Hepatocyte (in vitro differentiated cells): ENCODE results near the gene AGFG2. TPM values are rescaled to one million over a fixed set of nuclear protein-coding genes. Genes with fewer than 3 reads are reported as not detected.
"Not testable (repeated sequence)": the region's sequence is repeated elsewhere in the genome, so short reads cannot be mapped to it uniquely, and the experiment has no call there.

ENCODE experiments used
- DNase-seq: peaks from one replicate; pipeline ENCODE4 v3.0.0-alpha.2; 2016; ENCODE audit warnings: low spot score
- H2AFZ ChIP-seq: fragments of 200-600 bp; sonication (generic); 2 replicates; pipeline ENCODE4 v1.6.0; 2016; ENCODE audit warnings: antibody characterized with exemption, mild to moderate bottlenecking
- H3K27ac ChIP-seq: fragments of 200-600 bp; sonication (generic); 2 replicates; pipeline ENCODE4 v1.5.1; 2016; ENCODE audit warnings: mild to moderate bottlenecking
- H3K27me3 ChIP-seq: fragments of 200-600 bp; sonication (generic); 2 replicates; pipeline ENCODE4 v1.6.1; 2016
- H3K36me3 ChIP-seq: fragments of 200-600 bp; sonication (generic); replicated peaks from 2 replicates; pipeline ENCODE4 v1.5.1; 2016; ENCODE audit warnings: low read depth; ENCODE audit not compliant: insufficient read depth
- H3K4me1 ChIP-seq: fragments of 200-600 bp; sonication (generic); 2 replicates; pipeline ENCODE4 v1.5.1; 2016; ENCODE audit warnings: mild to moderate bottlenecking, moderate library complexity; ENCODE audit not compliant: insufficient read depth
- H3K4me2 ChIP-seq: fragments of 200-600 bp; sonication (generic); 2 replicates; pipeline ENCODE4 v1.6.0; 2016
- H3K4me3 ChIP-seq: fragments of 200-600 bp; sonication (generic); 2 replicates; pipeline ENCODE4 v1.5.1; 2016; ENCODE audit warnings: mild to moderate bottlenecking
- H3K79me2 ChIP-seq: fragments of 200-600 bp; sonication (generic); 2 replicates; pipeline ENCODE4 v1.6.0; 2017; ENCODE audit warnings: mild to moderate bottlenecking
- H3K9me2 ChIP-seq: fragments of 200-600 bp; sonication (generic); replicated peaks from 2 replicates; pipeline ENCODE4 v1.6.0; 2017; ENCODE audit warnings: mild to moderate bottlenecking; ENCODE audit not compliant: insufficient read depth
- H3K9me3 ChIP-seq: fragments of 200-600 bp; sonication (generic); 2 replicates; pipeline ENCODE4 v1.5.1; 2016; ENCODE audit warnings: low read depth, mild to moderate bottlenecking
- H4K20me1 ChIP-seq: fragments of 200-600 bp; sonication (generic); 2 replicates; pipeline ENCODE4 v1.6.0; 2016; ENCODE audit warnings: mild to moderate bottlenecking; ENCODE audit not compliant: insufficient read depth, poor library complexity, severe bottlenecking
- CTCF ChIP-seq: fragments of 200-600 bp; sonication (generic); IDR thresholded peaks from 2 replicates; pipeline ENCODE4 v1.5.1; 2016; ENCODE audit warnings: antibody characterized with exemption, mild to moderate bottlenecking; ENCODE audit not compliant: poor library complexity
- EZH2 ChIP-seq: fragments of 200-600 bp; sonication (generic); IDR thresholded peaks from 2 replicates; pipeline ENCODE4 v1.6.1; 2016; ENCODE audit warnings: antibody characterized with exemption, mild to moderate bottlenecking, borderline replicate concordance
- EZH2phosphoT487 ChIP-seq: fragments of 200-600 bp; sonication (generic); IDR thresholded peaks from one replicate; pipeline ENCODE4 v1.6.1; 2018; ENCODE audit warnings: antibody characterized with exemption, mild to moderate bottlenecking, low read depth, moderate library complexity; ENCODE audit not compliant: unreplicated experiment, severe bottlenecking
- WGBS: methylation state at CpG from one replicate; pipeline ENCODE4 v1.1.6; 2016; ENCODE audit warnings: low lambda C conversion rate; ENCODE audit errors: missing lambda C conversion rate; 5-methylcytosine and 5-hydroxymethylcytosine counted together
- polyA plus RNA-seq: library from polyadenylated mRNA; unstranded; fragments of >200 nt; fragmentation: Nextera tagmentation; extraction: Ambion mirVana; gene quantifications from 2 replicates; pipeline ENCODE4 v1.2.1, GENCODE V29; 2016
- total RNA-seq: library from RNA; depleted of rRNA; stranded (reverse); fragments of >200 nt; gene quantifications from 2 replicates; pipeline ENCODE4 v1.2.3, GENCODE V29; 2014

The AGFG2 gene
- total and polyA plus RNA-seq, 2 experiments from 2014 or later: 32.8 to 53.7 TPM

GRCh38 chr7:100496509-100496908, 42.5 kb upstream of the AGFG2 start:
- TF ChIP-seq CTCF: no peak
- TF ChIP-seq EZH2: no peak
- no peak for TF ChIP-seq EZH2phosphoT487
- Histone ChIP-seq H3K4me3 (no peak overlapping the region), H4K20me1 (no peaks in the 10 kb centered on the region), H3K4me1 (peaks cover 5% of the 10 kb centered on the region), H3K27me3 (no peaks in the 10 kb centered on the region), H3K9me3 (no peaks in the 10 kb centered on the region), H3K36me3 (no peaks in the 10 kb centered on the region), H2AFZ (no peak overlapping the region), H3K79me2 (no peaks in the 10 kb centered on the region), H3K4me2 (no peak overlapping the region), H3K27ac (no peak overlapping the region), H3K9me2 (no peaks in the 10 kb centered on the region)
- DNase-seq: no peak
- WGBS: 89% methylated on average over 6 of the region's 6 CpGs

- H3K4me3 ChIP-seq, H3K36me3 ChIP-seq, H3K4me1 ChIP-seq, H2AFZ ChIP-seq, H4K20me1 ChIP-seq, H3K4me2 ChIP-seq, H3K27me3 ChIP-seq, H3K9me3 ChIP-seq, H3K9me2 ChIP-seq, DNase-seq, H3K79me2 ChIP-seq, H3K27ac ChIP-seq: not testable (repeated sequence)
- 93% methylated on average over 2 of the region's 2 CpGs for WGBS
These were observed 38.3 kb upstream of the AGFG2 start for GRCh38 chr7:100500743-100501142.

GRCh38 chr7:100504031-100504430, 35.0 kb upstream of the AGFG2 start:
- peak overlapping the region; percentile 47 for H3K27ac ChIP-seq
- H3K9me2 ChIP-seq, H3K36me3 ChIP-seq, H3K9me3 ChIP-seq, H3K4me3 ChIP-seq, H3K4me2 ChIP-seq, DNase-seq, H3K27me3 ChIP-seq, H3K4me1 ChIP-seq, H2AFZ ChIP-seq, H3K79me2 ChIP-seq, H4K20me1 ChIP-seq: not testable (repeated sequence)
- 90% methylated on average over 3 of the region's 3 CpGs for whole genome bisulfite sequencing

DNA sequence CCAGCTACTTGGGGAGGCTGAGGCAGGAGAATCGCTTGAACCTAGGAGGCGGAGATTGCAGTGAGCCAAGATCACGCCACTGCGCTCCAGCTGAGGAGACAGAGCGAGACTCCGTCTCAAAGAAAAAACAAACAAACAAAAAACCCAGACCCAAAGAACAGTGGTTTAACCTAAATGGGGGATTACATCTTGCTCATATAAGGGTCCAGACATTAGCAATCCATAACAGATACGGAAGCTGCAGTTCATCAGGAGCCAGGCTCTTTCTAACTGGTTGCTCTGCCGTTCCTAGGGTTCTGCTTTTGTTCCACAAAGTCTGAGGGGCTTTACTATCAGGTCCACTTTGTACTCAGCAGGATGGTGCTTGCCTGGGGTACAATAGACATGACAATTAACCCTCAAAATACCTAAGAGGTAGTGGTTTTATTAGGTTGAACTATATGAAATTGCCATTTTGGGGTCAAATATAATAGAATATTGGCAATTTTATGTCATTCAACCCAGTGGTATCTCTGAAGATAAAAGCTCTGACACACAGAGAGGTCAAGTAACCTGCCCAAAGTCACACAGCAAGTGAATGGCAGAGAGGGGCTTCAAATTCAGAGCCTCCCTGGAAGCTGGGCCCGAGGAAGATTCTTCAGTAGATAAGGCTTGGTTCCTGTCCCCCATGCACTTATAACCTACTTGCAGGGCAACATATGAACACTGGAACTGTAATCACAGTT, 34.0 kb upstream of the AGFG2 start:
- DNase-seq: no peak
- no peak overlapping the region for H3K4me2 ChIP-seq
- H4K20me1 ChIP-seq: no peaks in the 10 kb centered on the region
- H3K4me3 ChIP-seq: no peak overlapping the region
- H3K79me2 ChIP-seq: no peaks in the 10 kb centered on the region
- H3K9me3 ChIP-seq: no peaks in the 10 kb centered on the region
- no peaks in the 10 kb centered on the region for H3K36me3 ChIP-seq
- H3K27me3 ChIP-seq: no peaks in the 10 kb centered on the region
- TF ChIP-seq EZH2phosphoT487: no peak
- TF ChIP-seq EZH2: no peak
- no peak for TF ChIP-seq CTCF
- no peaks in the 10 kb centered on the region for H3K4me1 ChIP-seq
- no peak overlapping the region for H2AFZ ChIP-seq
- 87% methylated on average over 9 of the region's 9 CpGs for WGBS
- no peaks in the 10 kb centered on the region for H3K9me2 ChIP-seq
- H3K27ac ChIP-seq: peak overlapping the region; percentile 43
